Stimulated activated CD8-positive, alpha-beta memory T cell treated with anti-CD3 and anti-CD28 coated beads, Interleukin-12 subunit alpha, Interleukin-12 subunit beta, amount 100 ng/mL, for 1 hour (primary cell): ENCODE results near the gene HTR4.
"Not testable (repeated sequence)": the region's sequence is repeated elsewhere in the genome, so short reads cannot be mapped to it uniquely, and the experiment has no call there.

Experiments used
- DNase-seq: peaks from one replicate; pipeline ENCODE4 v3.0.0-alpha.2; 2020; ENCODE audit warnings: low read depth

The HTR4 gene

GRCh38 chr5:148653836-148654781, at the start of gene HTR4:
TSS of gene HTR4 (minus strand) at chr5:148654527. CDS start at chr5:148637014, 17,513 bp downstream.
- DNase-seq, result no peak

GRCh38 chr5:148702019-148702596, 47.8 kb upstream of the HTR4 start:
- no peak for DNase-seq

GRCh38 chr5:148699028-148699427, 44.7 kb upstream of the HTR4 start:
- no peak for DNase-seq

- DNase-seq, result no peak
Measured at GRCh38 chr5:148697809-148698196, 43.5 kb upstream of the HTR4 start.

- DNase-seq, result no peak
Measured at GRCh38 chr5:148697180-148697808, 43.0 kb upstream of the HTR4 start.

- DNase-seq, result no peak
Measured at GRCh38 chr5:148696187-148697036, 42.1 kb upstream of the HTR4 start.

- no peak for DNase-seq
Measured at GRCh38 chr5:148690945-148691344, 36.6 kb upstream of the HTR4 start.

- DNase-seq, result no peak
Measured at GRCh38 chr5:148688787-148689186, 34.5 kb upstream of the HTR4 start.

- no peak for DNase-seq
Measured at GRCh38 chr5:148687871-148688270, 33.5 kb upstream of the HTR4 start.

GRCh38 chr5:148687427-148687826, 33.1 kb upstream of the HTR4 start:
- no peak for DNase-seq

GRCh38 chr5:148686660-148687059, 32.3 kb upstream of the HTR4 start:
- no peak for DNase-seq

GRCh38 chr5:148685520-148686134, 31.3 kb upstream of the HTR4 start:
- no peak for DNase-seq

- no peak for DNase-seq
Measured at GRCh38 chr5:148684528-148684927, 30.2 kb upstream of the HTR4 start.

- no peak for DNase-seq
Measured at GRCh38 chr5:148683651-148684050, 29.3 kb upstream of the HTR4 start.

GRCh38 chr5:148682058-148683026, 28.0 kb upstream of the HTR4 start:
- DNase-seq, result no peak

GRCh38 chr5:148681157-148682057, 27.1 kb upstream of the HTR4 start:
- no peak for DNase-seq

GRCh38 chr5:148673704-148674103, 19.4 kb upstream of the HTR4 start:
- DNase-seq, result not testable (repeated sequence)

GRCh38 chr5:148666353-148666752, 12.0 kb upstream of the HTR4 start:
- no peak for DNase-seq

GRCh38 chr5:148665431-148665830, 11.1 kb upstream of the HTR4 start:
- no peak for DNase-seq
